NCI-H2107 (cell line): ENCODE measurements around the gene GBF1.
"Not testable (repeated sequence)": the region's sequence is repeated elsewhere in the genome, so short reads cannot be mapped to it uniquely, and the experiment has no call there.

Experiments
- DNase-seq: peaks from one replicate; lab custom pipeline; 2025; lab: John Stamatoyannopoulos, UW

Gene GBF1

GRCh38 chr10:102301332-102301731, 56.0 kb downstream of the GBF1 start:
- not testable (repeated sequence) for DNase-seq

GRCh38 chr10:102302611-102303010, 57.3 kb downstream of the GBF1 start:
- no peak for DNase-seq

- no peak for DNase-seq
These were observed 60.7 kb downstream of the GBF1 start for GRCh38 chr10:102306006-102306405.

GRCh38 chr10:102306710-102307109, 61.4 kb downstream of the GBF1 start:
- DNase-seq: no peak

- not testable (repeated sequence) for DNase-seq
These were observed 63.0 kb downstream of the GBF1 start for GRCh38 chr10:102308318-102308717.

- DNase-seq: no peak
These were observed 63.9 kb downstream of the GBF1 start for GRCh38 chr10:102309236-102309635.

- DNase-seq: no peak
These were observed 64.6 kb downstream of the GBF1 start for GRCh38 chr10:102309916-102310315.

GRCh38 chr10:102310361-102311024, 65.2 kb downstream of the GBF1 start:
- no peak for DNase-seq

GRCh38 chr10:102311025-102311420, 65.7 kb downstream of the GBF1 start:
- no peak for DNase-seq

- no peak for DNase-seq
These were observed 67.4 kb downstream of the GBF1 start for GRCh38 chr10:102312683-102313082.

- no peak for DNase-seq
These were observed 68.0 kb downstream of the GBF1 start for GRCh38 chr10:102313221-102313896.

- no peak for DNase-seq
These were observed 69.5 kb downstream of the GBF1 start for GRCh38 chr10:102314801-102315200.

- no peak for DNase-seq
These were observed 71.1 kb downstream of the GBF1 start for GRCh38 chr10:102316421-102316820.

- DNase-seq: no peak
These were observed 77.6 kb downstream of the GBF1 start for GRCh38 chr10:102322914-102323313.

GRCh38 chr10:102324061-102324460, 78.7 kb downstream of the GBF1 start:
- no peak for DNase-seq

GRCh38 chr10:102326031-102326430, 80.7 kb downstream of the GBF1 start:
- DNase-seq: no peak

GRCh38 chr10:102327002-102327401, 81.7 kb downstream of the GBF1 start:
- no peak for DNase-seq

GRCh38 chr10:102327641-102328040, 82.3 kb downstream of the GBF1 start:
- DNase-seq: no peak

GRCh38 chr10:102332772-102333171, 87.4 kb downstream of the GBF1 start:
- DNase-seq: no peak

GRCh38 chr10:102334101-102334500, 88.8 kb downstream of the GBF1 start:
- no peak for DNase-seq

- DNase-seq: no peak
These were observed 89.9 kb downstream of the GBF1 start for GRCh38 chr10:102335184-102335583.

GRCh38 chr10:102341038-102341688, 95.8 kb downstream of the GBF1 start:
- DNase-seq: no peak

GRCh38 chr10:102342458-102342857, 97.1 kb downstream of the GBF1 start:
- no peak for DNase-seq
